NCI-H1048 (cell line): ENCODE data around the gene SEC14L3.

ENCODE experiments used
- DNase-seq: peaks from one replicate; lab custom pipeline; 2025; lab: John Stamatoyannopoulos, UW

Gene SEC14L3

GRCh38 chr22:30422481-30423300, 49.1 kb downstream of the SEC14L3 start:
- no peak for DNase-seq

DNA sequence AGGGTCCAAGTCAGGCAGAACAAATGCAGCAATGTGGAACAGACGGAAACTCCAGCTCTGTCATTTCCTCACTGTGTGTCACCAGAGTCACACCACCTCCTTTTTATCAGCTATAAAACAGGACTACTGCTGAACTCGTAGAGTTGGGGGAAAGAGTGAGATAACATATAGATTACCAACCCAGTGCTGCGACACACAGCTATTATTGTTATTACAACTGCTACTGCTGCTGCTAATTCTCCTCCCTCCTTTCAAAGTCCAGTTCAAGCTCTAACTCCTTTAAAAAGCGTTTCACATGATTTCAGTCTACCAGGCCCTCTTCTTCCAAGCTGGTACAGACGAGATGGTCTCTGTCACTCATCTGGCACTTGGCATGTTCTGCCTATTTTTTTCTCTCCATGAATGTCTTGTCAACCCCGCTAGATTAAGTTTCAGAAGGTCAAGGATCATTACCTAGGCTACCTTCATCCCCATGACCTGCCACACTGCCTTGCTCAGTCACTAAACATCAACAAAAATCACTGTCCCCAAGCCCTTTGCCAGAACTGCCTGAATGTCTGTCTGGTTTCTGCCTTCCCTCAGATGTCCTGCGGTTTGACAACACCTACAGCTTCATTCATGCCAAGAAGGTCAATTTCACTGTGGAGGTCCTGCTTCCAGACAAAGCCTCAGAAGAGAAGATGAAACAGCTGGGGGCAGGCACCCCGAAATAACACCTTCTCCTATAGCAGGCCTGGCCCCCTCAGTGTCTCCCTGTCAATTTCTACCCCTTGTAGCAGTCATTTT, 49.9 kb downstream of the SEC14L3 start:
- DNase-seq = no peak

- no peak for DNase-seq
Observed at GRCh38 chr22:30420347-30421125, 51.3 kb downstream of the SEC14L3 start.

DNA sequence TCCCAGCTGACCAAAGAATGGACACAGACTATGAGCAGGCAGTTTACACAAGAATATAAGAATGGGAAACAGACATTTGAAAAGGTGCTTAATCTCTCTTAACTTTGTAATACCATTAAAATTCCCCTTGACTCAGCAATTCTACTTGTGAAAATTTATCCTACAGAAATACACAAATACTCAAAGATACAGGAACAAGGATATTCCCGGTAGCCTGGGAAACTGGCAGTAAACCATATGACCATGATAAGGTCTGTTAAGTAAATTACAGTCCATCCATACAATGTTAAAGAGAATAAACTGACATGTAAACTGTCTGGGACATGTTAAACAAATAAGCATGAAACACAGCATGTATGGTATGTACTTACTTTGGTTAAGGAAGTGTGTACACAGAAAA, 55.0 kb downstream of the SEC14L3 start:
- DNase-seq = no peak

DNA sequence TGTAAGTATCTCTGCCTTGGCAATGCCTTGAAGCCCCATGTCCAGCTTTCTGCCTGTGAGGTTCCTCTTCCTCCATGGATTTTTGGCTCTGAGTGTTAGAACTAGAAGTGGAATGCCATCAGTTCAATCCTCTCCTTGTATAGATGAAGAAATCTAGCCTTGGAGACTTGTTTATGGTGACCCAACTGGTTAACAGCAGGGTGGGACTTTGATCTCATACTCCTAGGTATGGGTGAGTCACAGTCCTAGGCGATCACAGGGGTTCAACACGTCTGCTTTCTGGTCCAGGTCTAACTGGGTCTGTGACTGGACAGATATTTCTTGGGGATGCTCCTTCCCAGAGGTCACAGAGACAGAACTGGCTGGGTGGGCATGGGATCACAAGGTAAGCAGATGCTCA, 55.4 kb downstream of the SEC14L3 start:
- DNase-seq = no peak

DNA sequence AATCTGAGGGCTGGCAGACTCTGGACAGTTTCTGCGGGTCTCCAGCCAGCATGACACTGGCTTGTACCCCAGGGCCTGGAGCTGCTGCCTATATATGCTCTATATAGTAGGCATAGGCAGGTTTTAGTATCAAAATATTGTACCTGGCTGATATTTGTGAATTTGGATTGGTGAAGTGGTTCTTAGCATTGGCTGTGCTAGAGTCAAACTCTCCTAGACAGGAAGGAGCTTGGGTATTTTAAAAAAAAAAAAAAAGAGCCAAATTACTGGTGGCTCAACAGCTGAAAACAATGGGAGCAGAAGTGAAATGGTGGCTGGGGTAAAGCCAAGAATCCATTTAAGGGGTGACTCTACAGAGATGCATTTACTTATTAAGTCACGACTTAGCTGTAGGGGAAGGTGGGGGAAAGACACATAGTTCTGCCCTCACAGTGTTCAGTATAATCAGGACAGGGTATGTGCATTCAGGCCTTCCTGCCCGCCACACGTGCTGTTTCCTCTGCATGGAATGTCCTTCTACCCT, 57.2 kb downstream of the SEC14L3 start:
- DNase-seq = no peak

DNA sequence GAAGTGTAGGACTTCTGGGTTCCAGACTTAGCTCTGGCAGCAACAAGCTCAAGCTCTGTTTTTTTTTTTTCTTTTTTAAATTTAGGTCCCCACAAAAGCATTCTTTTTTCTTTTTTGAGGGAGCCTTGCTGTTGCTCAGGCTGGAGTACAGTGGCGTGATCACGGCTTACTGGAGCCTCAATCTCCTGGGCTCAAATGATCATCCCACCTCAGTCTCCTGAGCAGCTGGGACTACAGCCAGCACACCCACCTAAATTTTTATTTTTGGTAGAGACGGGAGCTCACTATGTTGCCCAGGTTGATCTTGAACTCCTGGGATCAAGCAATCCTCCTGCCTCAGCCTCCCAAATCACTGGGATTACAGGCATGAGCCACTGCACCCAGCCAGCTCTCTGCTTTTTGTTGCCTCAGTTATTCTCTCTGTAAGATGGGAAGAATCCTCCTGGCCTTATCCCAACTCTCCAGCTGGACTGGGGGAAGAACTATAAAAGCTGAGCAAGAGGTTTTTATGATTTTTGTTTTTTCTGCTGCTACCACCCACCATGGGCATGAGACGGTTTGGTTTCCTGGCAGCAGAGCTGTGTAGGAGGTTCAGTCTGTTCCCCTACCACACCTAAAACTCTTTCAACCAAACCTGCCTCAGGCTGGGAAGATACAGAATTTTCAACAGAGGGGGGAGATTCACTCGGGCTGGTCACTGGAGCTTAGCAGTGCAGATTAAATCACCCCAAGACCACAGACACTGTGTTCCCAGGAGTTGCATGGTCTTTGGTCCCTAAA, 57.9 kb downstream of the SEC14L3 start:
- DNase-seq = no peak

GRCh38 chr22:30413001-30413400, 58.8 kb downstream of the SEC14L3 start:
- DNase-seq = no peak

DNA sequence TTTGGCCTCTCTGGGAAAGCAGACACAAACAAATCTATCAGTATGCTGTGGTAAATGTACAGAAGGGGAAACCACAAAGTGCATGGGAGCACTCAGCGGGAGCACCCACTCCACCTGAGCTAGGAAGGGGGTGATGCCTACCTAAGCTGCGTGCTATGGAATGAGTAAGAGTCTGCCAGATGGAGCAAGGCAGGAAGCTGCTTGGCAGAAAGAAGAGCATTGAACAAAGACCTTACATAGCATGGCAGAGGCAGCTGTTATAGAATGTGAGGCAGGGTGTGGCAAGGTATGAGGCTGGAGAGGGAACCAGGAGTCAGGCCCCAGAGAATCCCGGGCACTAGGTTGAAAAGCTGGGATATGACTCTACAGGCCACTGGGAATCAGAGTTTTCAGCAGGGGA, 60.0 kb downstream of the SEC14L3 start:
- DNase-seq = no peak
